ENCODE results near the gene FGF23.

The FGF23 gene

GRCh38 chr12:4379405-4379804 is at the start of gene FGF23:
Gene FGF23 (minus strand): TSS chr12:4379712. CDS start chr12:4379582, 130 bp downstream.
- DNase-seq (ENCODE audit: extremely low read depth, low read depth) = peak; percentile 2

GRCh38 chr12:4424422-4424821 is 44.9 kb upstream of the FGF23 start:
- no peak for TF ChIP-seq CTCF (IDR thresholded peaks at IDR 0.05; ENCODE audit: low read depth, low read length, missing control alignments)
- no peak overlapping the region for H3K4me3 ChIP-seq (replicated peaks; ENCODE audit: low read depth, low read length)
- no peak for DNase-seq (ENCODE audit: extremely low read depth, low read depth)

More at GRCh38 chr12:4379405-4379804, at the start of gene FGF23:
- no peak within 1 kb of the TSS for H3K4me3 ChIP-seq (replicated peaks; ENCODE audit: low read depth, low read length)
- no peak for TF ChIP-seq CTCF (IDR thresholded peaks at IDR 0.05; ENCODE audit: low read depth, low read length, missing control alignments)

- no peak for TF ChIP-seq CTCF (IDR thresholded peaks at IDR 0.05; ENCODE audit: low read depth, low read length, missing control alignments)
- DNase-seq (ENCODE audit: extremely low read depth, low read depth) = no peak
- H3K4me3 ChIP-seq (replicated peaks; ENCODE audit: low read depth, low read length) = no peak overlapping the region
Observed at GRCh38 chr12:4423528-4424195, 44.1 kb upstream of the FGF23 start.

- DNase-seq (ENCODE audit: extremely low read depth, low read depth) = no peak
- TF ChIP-seq CTCF (IDR thresholded peaks at IDR 0.05; ENCODE audit: low read depth, low read length, missing control alignments) = no peak
- H3K4me3 ChIP-seq (replicated peaks; ENCODE audit: low read depth, low read length) = no peak overlapping the region
Observed at GRCh38 chr12:4422985-4423384, 43.5 kb upstream of the FGF23 start.

GRCh38 chr12:4421590-4422031 is 42.1 kb upstream of the FGF23 start:
- H3K4me3 ChIP-seq (replicated peaks; ENCODE audit: low read depth, low read length) = no peak overlapping the region
- DNase-seq (ENCODE audit: extremely low read depth, low read depth) = no peak
- TF ChIP-seq CTCF (IDR thresholded peaks at IDR 0.05; ENCODE audit: low read depth, low read length, missing control alignments) = peak; percentile 58

GRCh38 chr12:4420138-4420670 is 40.7 kb upstream of the FGF23 start:
- H3K4me3 ChIP-seq (replicated peaks; ENCODE audit: low read depth, low read length) = no peak overlapping the region
- DNase-seq (ENCODE audit: extremely low read depth, low read depth) = no peak
- no peak for TF ChIP-seq CTCF (IDR thresholded peaks at IDR 0.05; ENCODE audit: low read depth, low read length, missing control alignments)
